B cell (primary cell): ENCODE results near the gene CXCL8.

ENCODE experiments used
- EZH2 ChIP-seq: IDR thresholded peaks from 2 replicates; pipeline ENCODE4 v1.6.1; 2012; ENCODE audit warnings: borderline replicate concordance, low read depth, mild to moderate bottlenecking, moderate library complexity, low read length; ENCODE audit not compliant: insufficient read depth, poor library complexity, severe bottlenecking
- TF ChIP-seq, protein P1 (sequence below): fragments of 200-600 bp; IDR thresholded peaks from one replicate; pipeline ENCODE4 v1.8.0; 2022; ENCODE audit warnings: antibody characterized with exemption, mild to moderate bottlenecking

- TF ChIP-seq, protein P1, sequence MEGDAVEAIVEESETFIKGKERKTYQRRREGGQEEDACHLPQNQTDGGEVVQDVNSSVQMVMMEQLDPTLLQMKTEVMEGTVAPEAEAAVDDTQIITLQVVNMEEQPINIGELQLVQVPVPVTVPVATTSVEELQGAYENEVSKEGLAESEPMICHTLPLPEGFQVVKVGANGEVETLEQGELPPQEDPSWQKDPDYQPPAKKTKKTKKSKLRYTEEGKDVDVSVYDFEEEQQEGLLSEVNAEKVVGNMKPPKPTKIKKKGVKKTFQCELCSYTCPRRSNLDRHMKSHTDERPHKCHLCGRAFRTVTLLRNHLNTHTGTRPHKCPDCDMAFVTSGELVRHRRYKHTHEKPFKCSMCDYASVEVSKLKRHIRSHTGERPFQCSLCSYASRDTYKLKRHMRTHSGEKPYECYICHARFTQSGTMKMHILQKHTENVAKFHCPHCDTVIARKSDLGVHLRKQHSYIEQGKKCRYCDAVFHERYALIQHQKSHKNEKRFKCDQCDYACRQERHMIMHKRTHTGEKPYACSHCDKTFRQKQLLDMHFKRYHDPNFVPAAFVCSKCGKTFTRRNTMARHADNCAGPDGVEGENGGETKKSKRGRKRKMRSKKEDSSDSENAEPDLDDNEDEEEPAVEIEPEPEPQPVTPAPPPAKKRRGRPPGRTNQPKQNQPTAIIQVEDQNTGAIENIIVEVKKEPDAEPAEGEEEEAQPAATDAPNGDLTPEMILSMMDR = no peak
- TF ChIP-seq EZH2 = no peak
Measured at GRCh38 chr4:73788411-73788810, 48.0 kb downstream of the CXCL8 start.
